Astrocyte (in vitro differentiated cells and primary cell): ENCODE results near the gene PPP1R16B.

Experiments
- EZH2 ChIP-seq: IDR thresholded peaks from 2 replicates; pipeline ENCODE4 v1.6.1; 2012; ENCODE audit warnings: mild to moderate bottlenecking, low read length, inconsistent platforms; ENCODE audit not compliant: insufficient read depth
- TF ChIP-seq, protein P1 (sequence below): IDR thresholded peaks from 2 replicates; pipeline ENCODE4 v1.5.1; 2011; ENCODE audit warnings: low read depth, mild to moderate bottlenecking, inconsistent platforms, low read length, moderate library complexity; ENCODE audit not compliant: insufficient read depth

DNA sequence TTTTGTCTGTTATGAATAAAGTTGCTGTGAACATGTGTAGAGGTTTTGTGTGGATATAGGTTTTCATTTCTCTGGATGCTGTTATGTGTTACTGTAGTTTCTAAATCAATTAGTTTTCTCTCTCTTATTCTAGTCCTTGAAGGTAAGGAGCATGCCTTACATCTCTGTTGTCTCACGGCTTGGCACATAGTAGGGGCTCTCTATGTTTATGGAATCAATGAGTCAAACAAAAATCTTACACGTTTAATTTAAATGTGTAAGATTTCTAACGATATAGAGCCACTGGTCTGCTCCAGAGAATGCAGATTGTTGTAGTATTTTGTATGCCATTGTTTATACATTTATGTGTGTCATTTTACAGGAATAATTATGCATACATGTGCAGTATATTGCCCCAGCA, 141.3 kb downstream of the PPP1R16B start:
- TF ChIP-seq, protein P1, sequence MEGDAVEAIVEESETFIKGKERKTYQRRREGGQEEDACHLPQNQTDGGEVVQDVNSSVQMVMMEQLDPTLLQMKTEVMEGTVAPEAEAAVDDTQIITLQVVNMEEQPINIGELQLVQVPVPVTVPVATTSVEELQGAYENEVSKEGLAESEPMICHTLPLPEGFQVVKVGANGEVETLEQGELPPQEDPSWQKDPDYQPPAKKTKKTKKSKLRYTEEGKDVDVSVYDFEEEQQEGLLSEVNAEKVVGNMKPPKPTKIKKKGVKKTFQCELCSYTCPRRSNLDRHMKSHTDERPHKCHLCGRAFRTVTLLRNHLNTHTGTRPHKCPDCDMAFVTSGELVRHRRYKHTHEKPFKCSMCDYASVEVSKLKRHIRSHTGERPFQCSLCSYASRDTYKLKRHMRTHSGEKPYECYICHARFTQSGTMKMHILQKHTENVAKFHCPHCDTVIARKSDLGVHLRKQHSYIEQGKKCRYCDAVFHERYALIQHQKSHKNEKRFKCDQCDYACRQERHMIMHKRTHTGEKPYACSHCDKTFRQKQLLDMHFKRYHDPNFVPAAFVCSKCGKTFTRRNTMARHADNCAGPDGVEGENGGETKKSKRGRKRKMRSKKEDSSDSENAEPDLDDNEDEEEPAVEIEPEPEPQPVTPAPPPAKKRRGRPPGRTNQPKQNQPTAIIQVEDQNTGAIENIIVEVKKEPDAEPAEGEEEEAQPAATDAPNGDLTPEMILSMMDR: no peak
- no peak for TF ChIP-seq EZH2
